Endodermal cell (in vitro differentiated cells): ENCODE measurements around the gene FPR1. TPM values are rescaled to one million over a fixed set of nuclear protein-coding genes. Genes with fewer than 3 reads are reported as not detected.

Source experiments
- DNase-seq: peaks from one replicate; pipeline ENCODE4 v3.0.0-alpha.2; 2017
- H3K27ac ChIP-seq: 2 replicates; pipeline ENCODE4 v1.5.1; 2013; ENCODE audit warnings: mild to moderate bottlenecking, low read depth, low read length, moderate library complexity
- H3K27me3 ChIP-seq: 2 replicates; pipeline ENCODE4 v1.6.1; 2013; ENCODE audit warnings: mild to moderate bottlenecking, low read length, moderate library complexity; ENCODE audit not compliant: insufficient read depth, control insufficient read depth, poor library complexity, severe bottlenecking
- H3K36me3 ChIP-seq: 2 replicates; pipeline ENCODE4 v1.7.0; 2013; ENCODE audit warnings: mild to moderate bottlenecking, low read length, moderate library complexity; ENCODE audit not compliant: control insufficient read depth, insufficient read depth
- H3K4me1 ChIP-seq: one replicate; pipeline ENCODE4 v1.7.0; 2013; ENCODE audit warnings: low read length; ENCODE audit not compliant: control insufficient read depth, insufficient read depth
- H3K4me3 ChIP-seq: 2 replicates; pipeline ENCODE4 v1.5.1; 2013; ENCODE audit warnings: mild to moderate bottlenecking, low read length, moderate library complexity
- H3K9ac ChIP-seq: 2 replicates; pipeline ENCODE4 v1.6.1; 2013; ENCODE audit warnings: mild to moderate bottlenecking, low read length, moderate library complexity; ENCODE audit not compliant: poor library complexity, severe bottlenecking; ENCODE audit errors: extremely low read depth
- H3K9me3 ChIP-seq: 2 replicates; pipeline ENCODE4 v1.6.1; 2013; ENCODE audit warnings: mild to moderate bottlenecking, low read length, moderate library complexity; ENCODE audit not compliant: control insufficient read depth
- H3K27ac Mint-ChIP-seq: 2 replicates; pipeline ENCODE4 v1.8.0; 2020; ENCODE audit warnings: mixed read lengths
- H3K27me3 Mint-ChIP-seq: 2 replicates; pipeline ENCODE4 v1.8.0; 2021; ENCODE audit warnings: mild to moderate bottlenecking, mixed read lengths; ENCODE audit not compliant: insufficient read depth
- H3K36me3 Mint-ChIP-seq: 2 replicates; pipeline ENCODE4 v1.8.0; 2020; ENCODE audit warnings: low read depth, mixed read lengths
- H3K4me1 Mint-ChIP-seq: 2 replicates; pipeline ENCODE4 v1.8.0; 2020; ENCODE audit warnings: mixed read lengths
- H3K4me3 Mint-ChIP-seq: 2 replicates; pipeline ENCODE4 v1.8.0; 2020; ENCODE audit warnings: mild to moderate bottlenecking, moderate library complexity, mixed read lengths
- H3K9me3 Mint-ChIP-seq: 2 replicates; pipeline ENCODE4 v1.8.0; 2020; ENCODE audit warnings: mild to moderate bottlenecking, mixed read lengths
- CTCF ChIP-seq: fragments of 200-600 bp; sonication (generic); conservative IDR thresholded peaks from 2 replicates; pipeline ENCODE4 v1.5.0; 2021; ENCODE audit warnings: antibody characterized with exemption, mild to moderate bottlenecking
- WGBS, 2 experiments: methylation state at CpG; one replicate each; pipeline versions ENCODE4 v1.1.5 to v1.1.7; 2013; ENCODE audit warnings: missing lambda C conversion rate in 2 of 2, mixed read lengths in 1 of 2; ENCODE audit not compliant: insufficient coverage in 1 of 2, insufficient read length in 1 of 2; 5-methylcytosine and 5-hydroxymethylcytosine counted together
- total RNA-seq, 2 donors: library from RNA; stranded (reverse); fragmentation: NEBNext Ultra II Directional in 1 of 2; extraction: Animal tissue kit (Norgen Biotek cat#: 25700) in 1 of 2; gene quantifications; 2 replicates in 1 of 2; 3 replicates in 1 of 2; pipeline ENCODE4 v1.2.1, GENCODE V29; 2021

The FPR1 gene
- total RNA-seq, 2 donors from 2014 or later: not detected

GRCh38 chr19:51799034-51799773 is 47.5 kb upstream of the FPR1 start:
- TF ChIP-seq CTCF: no peak
- no peak overlapping the region for H3K4me3 Mint-ChIP-seq
- Histone ChIP-seq H3K9me3 (peaks cover 42% of the 10 kb centered on the region), H3K27me3 (no peaks in the 10 kb centered on the region), H3K4me3 (no peak overlapping the region), H3K9ac (no peak overlapping the region), H3K4me1 (no peaks in the 10 kb centered on the region), H3K27ac (no peak overlapping the region), H3K36me3 (no peaks in the 10 kb centered on the region)
- H3K27me3 Mint-ChIP-seq: peaks cover 24% of the 10 kb centered on the region
- no peak for DNase-seq
- peaks cover 51% of the 10 kb centered on the region for H3K9me3 Mint-ChIP-seq
- H3K27ac Mint-ChIP-seq: no peak overlapping the region
- H3K4me1 Mint-ChIP-seq: no peaks in the 10 kb centered on the region
- no peaks in the 10 kb centered on the region for H3K36me3 Mint-ChIP-seq
- WGBS, 2 experiments: 90% methylated on average over 15 to 20 of the region's 20 CpGs

- H3K27me3 Mint-ChIP-seq: peaks cover 30% of the 10 kb centered on the region
- H3K27ac Mint-ChIP-seq: no peak overlapping the region
- no peak for TF ChIP-seq CTCF
- 57 to 94% methylated on average over 1 to 3 of the region's 3 CpGs for WGBS, 2 experiments
- H3K27ac ChIP-seq: no peak overlapping the region
- H3K36me3 Mint-ChIP-seq: no peaks in the 10 kb centered on the region
- H3K36me3 ChIP-seq: no peaks in the 10 kb centered on the region
- H3K4me3 Mint-ChIP-seq: no peak overlapping the region
- no peak overlapping the region for H3K4me3 ChIP-seq
- peaks cover 41% of the 10 kb centered on the region for H3K9me3 Mint-ChIP-seq
- H3K4me1 ChIP-seq: no peaks in the 10 kb centered on the region
- H3K9me3 ChIP-seq: peaks cover 31% of the 10 kb centered on the region
- no peak overlapping the region for H3K9ac ChIP-seq
- H3K27me3 ChIP-seq: no peaks in the 10 kb centered on the region
- DNase-seq: no peak
- no peaks in the 10 kb centered on the region for H3K4me1 Mint-ChIP-seq
Measured at GRCh38 chr19:51798062-51798461, 46.4 kb upstream of the FPR1 start.

DNA sequence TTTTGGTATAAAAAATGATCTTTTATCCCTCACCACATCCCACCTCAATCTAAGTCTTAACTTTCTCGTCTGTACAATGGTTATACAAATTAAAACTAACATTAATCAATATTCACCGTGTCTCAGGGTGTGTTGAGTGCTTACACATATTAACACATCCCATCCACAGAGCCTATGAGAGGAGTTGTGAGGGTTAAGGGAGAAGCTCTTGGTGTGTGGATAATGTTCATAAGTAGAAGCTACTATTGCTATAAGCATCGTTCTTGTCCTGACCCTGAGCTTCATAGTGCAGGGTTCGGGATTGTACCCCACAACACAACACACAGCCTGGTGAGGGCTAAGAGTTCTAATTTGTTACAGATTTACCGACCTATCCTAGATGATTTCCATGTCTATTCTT is 45.8 kb upstream of the FPR1 start:
- H3K9me3 ChIP-seq: peaks cover 27% of the 10 kb centered on the region
- no peak for DNase-seq
- H3K4me3 Mint-ChIP-seq: no peak overlapping the region
- no peak overlapping the region for H3K9ac ChIP-seq
- TF ChIP-seq CTCF: no peak
- no peaks in the 10 kb centered on the region for H3K4me1 ChIP-seq
- no peak overlapping the region for H3K4me3 ChIP-seq
- no peaks in the 10 kb centered on the region for H3K4me1 Mint-ChIP-seq
- no peaks in the 10 kb centered on the region for H3K36me3 ChIP-seq
- peaks cover 40% of the 10 kb centered on the region for H3K9me3 Mint-ChIP-seq
- H3K27me3 ChIP-seq: no peaks in the 10 kb centered on the region
- WGBS, 2 experiments: 58 to 84% methylated on average over 3 to 5 of the region's 5 CpGs
- no peak overlapping the region for H3K27ac ChIP-seq
- H3K27ac Mint-ChIP-seq: no peak overlapping the region
- no peaks in the 10 kb centered on the region for H3K36me3 Mint-ChIP-seq
- peaks cover 30% of the 10 kb centered on the region for H3K27me3 Mint-ChIP-seq
